Measurements from ENCODE around the gene HAND2. TPM values are rescaled to one million over a fixed set of nuclear protein-coding genes. Genes with fewer than 3 reads are reported as not detected.

HAND2 gene
- total RNA-seq, 1 donor from 2014 or later = not detected

GRCh38 chr4:173573286-173573685 lies 43.3 kb upstream of the HAND2 start:
- H3K36me3 Mint-ChIP-seq (ENCODE audit: unreplicated experiment) = no peaks in the 10 kb centered on the region
- TF ChIP-seq CTCF (IDR thresholded peaks at IDR 0.05) = no peak
- no peaks in the 10 kb centered on the region for H3K4me1 Mint-ChIP-seq (ENCODE audit: unreplicated experiment)
- H3K27ac Mint-ChIP-seq (ENCODE audit: unreplicated experiment) = no peak overlapping the region
- DNase-seq (ENCODE audit: extremely low spot score, unreplicated experiment) = no peak
- H3K9me3 Mint-ChIP-seq (ENCODE audit: unreplicated experiment) = no peaks in the 10 kb centered on the region
- peaks cover 37% of the 10 kb centered on the region for H3K27me3 Mint-ChIP-seq (ENCODE audit: unreplicated experiment)
- no peak overlapping the region for H3K4me3 Mint-ChIP-seq (ENCODE audit: unreplicated experiment)

- DNase-seq (ENCODE audit: extremely low spot score, unreplicated experiment) = no peak
- H3K27me3 Mint-ChIP-seq (ENCODE audit: unreplicated experiment) = peaks cover 30% of the 10 kb centered on the region
- no peak for TF ChIP-seq CTCF (IDR thresholded peaks at IDR 0.05)
- no peaks in the 10 kb centered on the region for H3K9me3 Mint-ChIP-seq (ENCODE audit: unreplicated experiment)
- H3K36me3 Mint-ChIP-seq (ENCODE audit: unreplicated experiment) = no peaks in the 10 kb centered on the region
- no peak overlapping the region for H3K4me3 Mint-ChIP-seq (ENCODE audit: unreplicated experiment)
- H3K27ac Mint-ChIP-seq (ENCODE audit: unreplicated experiment) = no peak overlapping the region
- H3K4me1 Mint-ChIP-seq (ENCODE audit: unreplicated experiment) = no peaks in the 10 kb centered on the region
These were observed 42.6 kb upstream of the HAND2 start for GRCh38 chr4:173572493-173573129.

- H3K4me3 Mint-ChIP-seq (ENCODE audit: unreplicated experiment) = no peak overlapping the region
- H3K27ac Mint-ChIP-seq (ENCODE audit: unreplicated experiment) = no peak overlapping the region
- H3K27me3 Mint-ChIP-seq (ENCODE audit: unreplicated experiment) = peaks cover 28% of the 10 kb centered on the region
- TF ChIP-seq CTCF (IDR thresholded peaks at IDR 0.05) = no peak
- H3K4me1 Mint-ChIP-seq (ENCODE audit: unreplicated experiment) = no peaks in the 10 kb centered on the region
- H3K9me3 Mint-ChIP-seq (ENCODE audit: unreplicated experiment) = no peaks in the 10 kb centered on the region
- no peak for DNase-seq (ENCODE audit: extremely low spot score, unreplicated experiment)
- no peaks in the 10 kb centered on the region for H3K36me3 Mint-ChIP-seq (ENCODE audit: unreplicated experiment)
These were observed 41.6 kb upstream of the HAND2 start for GRCh38 chr4:173571620-173572019.

GRCh38 chr4:173565281-173565680 lies 35.3 kb upstream of the HAND2 start:
- Mint-ChIP-seq H3K27ac (ENCODE audit: unreplicated experiment) (no peak overlapping the region), H3K4me1 (ENCODE audit: unreplicated experiment) (no peaks in the 10 kb centered on the region), H3K27me3 (ENCODE audit: unreplicated experiment) (peaks cover 14% of the 10 kb centered on the region), H3K36me3 (ENCODE audit: unreplicated experiment) (no peaks in the 10 kb centered on the region), H3K9me3 (ENCODE audit: unreplicated experiment) (no peaks in the 10 kb centered on the region), H3K4me3 (ENCODE audit: unreplicated experiment) (no peak overlapping the region)
- DNase-seq (ENCODE audit: extremely low spot score, unreplicated experiment) = no peak
- TF ChIP-seq CTCF (IDR thresholded peaks at IDR 0.05) = no peak

- TF ChIP-seq CTCF (IDR thresholded peaks at IDR 0.05) = no peak
- no peaks in the 10 kb centered on the region for H3K4me1 Mint-ChIP-seq (ENCODE audit: unreplicated experiment)
- no peak overlapping the region for H3K4me3 Mint-ChIP-seq (ENCODE audit: unreplicated experiment)
- H3K27ac Mint-ChIP-seq (ENCODE audit: unreplicated experiment) = no peak overlapping the region
- no peaks in the 10 kb centered on the region for H3K36me3 Mint-ChIP-seq (ENCODE audit: unreplicated experiment)
- H3K9me3 Mint-ChIP-seq (ENCODE audit: unreplicated experiment) = no peaks in the 10 kb centered on the region
- no peak for DNase-seq (ENCODE audit: extremely low spot score, unreplicated experiment)
- H3K27me3 Mint-ChIP-seq (ENCODE audit: unreplicated experiment) = peaks cover 16% of the 10 kb centered on the region
These were observed 34.4 kb upstream of the HAND2 start for GRCh38 chr4:173564461-173564860.
